Adipocyte (in vitro differentiated cells): Measurements from ENCODE around the gene PCBP3.
A peak's percentile ranks its signal among the peaks of the same experiment; 100 is the strongest.

Experiments
- DNase-seq: peaks from one replicate; pipeline ENCODE4 v3.0.0-alpha.2; 2015; ENCODE audit warnings: low read depth
- H3K27me3 ChIP-seq: replicated peaks from 2 replicates; pipeline ENCODE4 v1.7.0; 2013; ENCODE audit warnings: mild to moderate bottlenecking, low read length, moderate library complexity; ENCODE audit not compliant: control insufficient read depth, insufficient read depth
- H3K36me3 ChIP-seq: 2 replicates; pipeline ENCODE4 v1.7.0; 2013; ENCODE audit warnings: low read length, mild to moderate bottlenecking, moderate library complexity; ENCODE audit not compliant: control insufficient read depth, insufficient read depth, severe bottlenecking
- H3K4me1 ChIP-seq: 2 replicates; pipeline ENCODE4 v1.7.0; 2013; ENCODE audit warnings: mild to moderate bottlenecking, low read length, moderate library complexity; ENCODE audit not compliant: control insufficient read depth, insufficient read depth
- H3K4me3 ChIP-seq: 2 replicates; pipeline ENCODE4 v1.7.0; 2013; ENCODE audit warnings: mild to moderate bottlenecking, low read length, moderate library complexity
- H3K9ac ChIP-seq: 2 replicates; pipeline ENCODE4 v1.7.0; 2013; ENCODE audit warnings: mild to moderate bottlenecking, low read length, moderate library complexity
- H3K9me3 ChIP-seq: 2 replicates; pipeline ENCODE4 v1.7.0; 2013; ENCODE audit warnings: mild to moderate bottlenecking, low read length, moderate library complexity; ENCODE audit not compliant: control insufficient read depth

Gene PCBP3

GRCh38 chr21:45781741-45782140, 138.2 kb downstream of the PCBP3 start:
- no peak for DNase-seq

GRCh38 chr21:45786660-45787059, 143.1 kb downstream of the PCBP3 start:
- Histone ChIP-seq H3K4me3 (no peak overlapping the region), H3K9me3 (no peaks in the 10 kb centered on the region), H3K4me1 (peaks cover 10% of the 10 kb centered on the region), H3K9ac (no peak overlapping the region), H3K36me3 (no peaks in the 10 kb centered on the region), H3K27me3 (no peaks in the 10 kb centered on the region)
- no peak for DNase-seq

More at GRCh38 chr21:45781741-45782140, 138.2 kb downstream of the PCBP3 start:
- H3K4me1 ChIP-seq: no peaks in the 10 kb centered on the region
- no peaks in the 10 kb centered on the region for H3K27me3 ChIP-seq
- no peaks in the 10 kb centered on the region for H3K36me3 ChIP-seq
- H3K9me3 ChIP-seq: peaks cover 15% of the 10 kb centered on the region
- H3K4me3 ChIP-seq: no peak overlapping the region
- H3K9ac ChIP-seq: no peak overlapping the region

GRCh38 chr21:45787371-45787770, 143.8 kb downstream of the PCBP3 start:
- Histone ChIP-seq H3K9me3 (no peaks in the 10 kb centered on the region), H3K9ac (no peak overlapping the region), H3K4me3 (no peak overlapping the region), H3K27me3 (no peaks in the 10 kb centered on the region), H3K36me3 (no peaks in the 10 kb centered on the region), H3K4me1 (peaks cover 10% of the 10 kb centered on the region)
- DNase-seq: no peak

- Histone ChIP-seq H3K36me3 (no peaks in the 10 kb centered on the region), H3K9me3 (no peaks in the 10 kb centered on the region), H3K4me3 (no peak overlapping the region), H3K27me3 (no peaks in the 10 kb centered on the region), H3K9ac (no peak overlapping the region), H3K4me1 (peaks cover 10% of the 10 kb centered on the region)
- DNase-seq: no peak
These were observed 144.7 kb downstream of the PCBP3 start for GRCh38 chr21:45788198-45788597.

GRCh38 chr21:45788637-45789506, 145.3 kb downstream of the PCBP3 start:
- H3K4me3 ChIP-seq: no peak overlapping the region
- H3K36me3 ChIP-seq: no peaks in the 10 kb centered on the region
- H3K4me1 ChIP-seq: peaks cover 10% of the 10 kb centered on the region
- peak; percentile 2 for DNase-seq
- no peaks in the 10 kb centered on the region for H3K9me3 ChIP-seq
- H3K27me3 ChIP-seq: no peaks in the 10 kb centered on the region
- H3K9ac ChIP-seq: no peak overlapping the region

- DNase-seq: no peak
- Histone ChIP-seq H3K4me1 (peaks cover 10% of the 10 kb centered on the region), H3K4me3 (no peak overlapping the region), H3K36me3 (no peaks in the 10 kb centered on the region), H3K9me3 (no peaks in the 10 kb centered on the region), H3K27me3 (no peaks in the 10 kb centered on the region), H3K9ac (no peak overlapping the region)
These were observed 146.9 kb downstream of the PCBP3 start for GRCh38 chr21:45790427-45790826.

- Histone ChIP-seq H3K9me3 (no peaks in the 10 kb centered on the region), H3K4me3 (no peak overlapping the region), H3K27me3 (no peaks in the 10 kb centered on the region), H3K9ac (no peak overlapping the region), H3K4me1 (peaks cover 10% of the 10 kb centered on the region), H3K36me3 (no peaks in the 10 kb centered on the region)
- no peak for DNase-seq
These were observed 148.3 kb downstream of the PCBP3 start for GRCh38 chr21:45791562-45792418.

- DNase-seq: no peak
- no peak overlapping the region for H3K4me3 ChIP-seq
- no peaks in the 10 kb centered on the region for H3K36me3 ChIP-seq
- no peaks in the 10 kb centered on the region for H3K27me3 ChIP-seq
- peaks cover 10% of the 10 kb centered on the region for H3K4me1 ChIP-seq
- H3K9me3 ChIP-seq: no peaks in the 10 kb centered on the region
- H3K9ac ChIP-seq: no peak overlapping the region
These were observed 149.3 kb downstream of the PCBP3 start for GRCh38 chr21:45792682-45793383.

GRCh38 chr21:45794027-45794426, 150.5 kb downstream of the PCBP3 start:
- no peak overlapping the region for H3K9ac ChIP-seq
- H3K36me3 ChIP-seq: no peaks in the 10 kb centered on the region
- no peaks in the 10 kb centered on the region for H3K9me3 ChIP-seq
- DNase-seq: no peak
- H3K27me3 ChIP-seq: no peaks in the 10 kb centered on the region
- H3K4me1 ChIP-seq: peaks cover 1% of the 10 kb centered on the region
- no peak overlapping the region for H3K4me3 ChIP-seq

- Histone ChIP-seq H3K4me1 (no peaks in the 10 kb centered on the region), H3K9ac (no peak overlapping the region)
These were observed 152.5 kb downstream of the PCBP3 start for GRCh38 chr21:45796003-45796402.

GRCh38 chr21:45797338-45797737, 153.8 kb downstream of the PCBP3 start:
- Histone ChIP-seq H3K9me3 (no peaks in the 10 kb centered on the region), H3K27me3 (no peaks in the 10 kb centered on the region), H3K36me3 (no peaks in the 10 kb centered on the region), H3K9ac (no peak overlapping the region), H3K4me1 (no peaks in the 10 kb centered on the region), H3K4me3 (no peak overlapping the region)
- no peak for DNase-seq

More at GRCh38 chr21:45796003-45796402, 152.5 kb downstream of the PCBP3 start:
- Histone ChIP-seq H3K27me3 (no peaks in the 10 kb centered on the region), H3K9me3 (no peaks in the 10 kb centered on the region), H3K4me3 (no peak overlapping the region), H3K36me3 (no peaks in the 10 kb centered on the region)
- DNase-seq: no peak
